SIG-M5 (cell line): ENCODE data around the gene GPR179.

Experiments used
- DNase-seq: peaks from one replicate; lab custom pipeline; 2025; lab: John Stamatoyannopoulos, UW

GPR179 gene

DNA sequence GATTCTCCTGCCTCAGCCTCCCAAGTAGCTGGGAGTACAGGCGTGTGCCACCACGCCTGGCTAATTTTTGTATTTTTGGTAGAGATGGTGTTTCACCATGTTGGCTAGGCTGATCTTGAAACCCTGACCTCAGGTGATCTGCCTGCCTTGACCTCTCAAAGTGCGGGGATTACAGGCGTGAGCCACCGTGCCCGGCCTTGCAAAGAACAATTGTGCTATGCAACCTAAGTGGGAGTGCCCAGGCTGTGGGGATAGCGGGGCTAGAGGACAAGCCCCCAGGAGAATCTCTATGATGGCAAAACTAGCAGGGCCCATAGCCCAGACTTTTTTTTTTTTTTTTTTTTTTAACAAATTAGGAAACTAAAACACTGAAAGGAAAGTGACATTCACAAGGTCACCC lies 2.0 kb upstream of the GPR179 start:
- no peak for DNase-seq

DNA sequence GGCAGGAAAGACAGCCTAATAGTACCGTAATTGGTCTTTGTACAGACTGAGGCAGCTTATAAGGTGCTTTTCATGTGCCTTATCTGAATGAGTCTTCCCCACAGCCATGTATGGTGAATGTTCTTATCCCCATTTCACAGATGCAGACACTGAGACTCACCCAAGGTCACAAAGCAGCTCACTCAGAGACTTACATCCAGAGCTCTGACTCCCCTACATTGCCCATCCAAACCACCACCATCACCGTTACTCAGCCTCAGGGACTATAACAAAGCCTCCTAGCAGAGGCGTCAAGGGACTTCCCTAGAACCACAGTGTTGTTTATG lies 627 bp upstream of the GPR179 start:
- DNase-seq = no peak

DNA sequence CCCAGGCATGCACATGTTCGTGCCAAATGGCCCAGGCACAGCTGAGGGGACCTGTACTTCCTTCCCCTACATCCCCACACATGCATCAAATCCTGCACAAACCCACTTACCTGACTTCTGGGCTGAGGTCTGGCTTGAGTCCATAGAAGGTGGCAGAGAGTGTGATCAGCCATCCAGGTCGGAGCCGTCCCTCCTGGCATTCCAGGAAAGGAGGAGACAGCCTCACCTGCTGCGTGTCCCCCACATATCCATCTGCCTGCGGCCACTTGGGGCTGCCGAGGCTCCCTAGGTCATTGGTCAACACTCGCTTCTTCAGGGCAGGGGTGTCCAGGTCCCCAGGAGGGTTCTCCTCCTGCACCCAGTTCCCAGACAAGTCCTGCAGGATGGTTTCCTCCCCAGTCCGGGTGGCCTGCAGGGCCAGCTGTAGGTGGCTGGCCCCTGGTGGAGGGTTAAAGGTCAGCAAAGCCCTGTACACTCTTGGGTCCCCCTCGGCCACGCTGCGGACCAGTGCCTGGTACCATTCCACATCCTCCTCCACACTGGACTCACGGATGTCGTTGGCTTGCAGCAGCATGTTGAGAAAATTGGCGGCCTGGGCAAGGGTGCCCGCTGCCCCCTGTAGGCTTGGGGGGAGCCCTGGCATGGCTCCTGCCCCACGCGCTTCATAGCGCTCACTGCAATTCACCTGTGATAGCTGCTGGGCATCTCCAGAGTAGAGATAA lies 709 bp downstream of the GPR179 start:
- DNase-seq = no peak

DNA sequence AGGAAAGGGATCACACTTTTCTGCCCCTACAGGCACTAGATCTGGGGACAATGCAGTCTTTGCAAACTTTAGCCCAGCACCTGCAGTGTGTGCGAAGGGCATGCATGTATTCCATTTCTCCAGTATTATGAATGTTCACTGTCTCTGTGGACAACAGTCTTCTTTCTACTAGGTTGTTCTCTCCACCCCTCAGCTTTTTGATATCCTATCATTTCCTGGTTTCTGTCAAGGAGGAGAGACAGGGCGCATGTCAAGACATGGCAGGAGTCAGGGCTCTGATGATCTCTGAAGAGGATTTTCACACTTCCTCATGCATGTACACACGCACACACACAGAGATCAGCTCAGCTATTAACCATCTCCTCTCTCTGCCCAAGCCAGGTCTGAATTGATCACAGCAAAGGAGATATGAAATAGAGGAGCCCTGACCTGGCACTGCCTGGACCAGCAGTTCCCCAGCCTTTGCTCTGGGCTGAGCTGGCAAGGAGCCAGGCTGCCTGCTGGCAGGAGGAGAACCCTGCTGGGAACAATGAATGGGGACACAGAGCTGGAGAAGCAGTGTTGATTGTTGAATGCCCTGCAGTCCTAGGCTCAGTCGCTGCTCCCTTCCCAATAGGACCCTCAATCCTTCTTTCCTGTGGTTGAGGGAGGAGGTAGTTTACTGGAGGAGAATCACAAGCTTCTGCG lies 2.6 kb downstream of the GPR179 start:
- DNase-seq = no peak

DNA sequence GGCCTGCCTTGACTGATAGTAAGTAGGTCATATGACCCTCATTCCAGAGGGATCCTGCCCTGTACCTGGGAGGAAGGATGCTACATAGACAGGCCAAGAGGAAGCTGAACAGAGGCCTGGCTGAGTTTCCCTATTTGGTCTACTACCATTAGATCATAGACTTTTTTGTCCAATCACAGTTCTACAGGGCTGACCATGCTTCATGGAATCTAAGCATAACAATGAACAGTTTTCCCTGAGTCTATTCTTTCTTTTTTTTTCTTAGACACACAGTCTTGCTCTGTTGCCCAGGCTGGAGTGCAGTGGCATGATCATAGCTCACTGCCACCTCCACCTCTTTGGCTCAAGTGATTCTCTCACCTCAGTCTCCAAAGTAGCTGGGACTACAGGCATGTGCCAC lies 3.9 kb downstream of the GPR179 start:
- DNase-seq = no peak

DNA sequence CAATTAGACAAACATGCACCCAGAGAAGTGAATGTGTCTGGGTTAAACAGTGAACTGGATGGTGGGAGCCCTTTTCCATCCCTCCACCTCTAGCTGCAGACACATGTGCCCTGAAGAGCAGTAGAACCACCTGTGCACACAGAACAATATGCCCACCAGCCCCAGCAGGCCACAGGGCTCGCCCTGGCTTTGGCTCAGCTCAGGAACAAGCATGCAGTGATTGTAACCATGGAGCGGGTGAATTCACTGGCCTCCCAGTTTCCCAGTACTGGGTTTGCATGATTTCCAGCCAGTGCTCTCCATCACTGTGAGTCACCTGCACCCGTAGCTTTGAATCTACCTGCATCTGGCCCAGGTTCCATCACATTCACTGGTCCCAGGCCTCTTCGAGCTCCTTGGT lies 5.2 kb downstream of the GPR179 start:
- no peak for DNase-seq

DNA sequence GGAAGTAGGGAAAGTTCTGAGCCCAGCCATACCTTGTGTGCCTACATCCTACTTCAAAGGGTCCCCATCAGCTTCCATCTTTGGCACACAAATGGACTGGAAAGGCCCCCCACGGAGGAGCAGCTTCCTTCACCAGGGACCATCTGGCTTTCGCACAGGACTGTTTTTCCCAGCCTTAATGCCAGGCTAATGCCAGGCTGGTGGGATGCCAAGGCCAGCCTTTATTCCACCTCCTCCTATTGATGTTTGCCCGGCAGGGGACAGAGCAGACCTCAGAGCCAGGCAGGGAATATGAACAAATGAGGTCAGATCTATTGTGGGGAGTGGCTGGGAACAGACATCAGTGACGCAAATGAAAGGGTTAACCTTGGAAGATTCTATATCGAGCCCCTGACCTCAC lies 5.7 kb downstream of the GPR179 start:
- no peak for DNase-seq

DNA sequence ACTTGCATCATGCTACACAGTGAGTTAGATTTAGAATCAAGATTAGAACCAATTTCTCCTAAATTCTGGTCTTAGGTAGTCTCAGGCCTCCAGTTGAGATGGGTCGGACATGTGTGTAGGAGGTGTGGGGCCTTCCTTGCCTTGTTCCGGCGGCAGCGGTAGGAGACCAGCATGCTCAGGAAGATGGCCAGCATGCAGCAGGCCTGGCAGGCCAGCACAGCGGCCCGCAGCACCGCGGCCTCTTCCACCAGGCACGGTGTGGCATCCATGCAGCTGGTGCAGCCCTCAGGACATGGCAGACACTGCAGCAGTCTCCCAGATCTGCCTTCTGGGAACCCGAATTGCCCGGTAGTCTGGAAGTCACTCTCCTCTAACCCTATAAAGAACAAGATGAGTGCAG lies 6.9 kb downstream of the GPR179 start:
- no peak for DNase-seq

DNA sequence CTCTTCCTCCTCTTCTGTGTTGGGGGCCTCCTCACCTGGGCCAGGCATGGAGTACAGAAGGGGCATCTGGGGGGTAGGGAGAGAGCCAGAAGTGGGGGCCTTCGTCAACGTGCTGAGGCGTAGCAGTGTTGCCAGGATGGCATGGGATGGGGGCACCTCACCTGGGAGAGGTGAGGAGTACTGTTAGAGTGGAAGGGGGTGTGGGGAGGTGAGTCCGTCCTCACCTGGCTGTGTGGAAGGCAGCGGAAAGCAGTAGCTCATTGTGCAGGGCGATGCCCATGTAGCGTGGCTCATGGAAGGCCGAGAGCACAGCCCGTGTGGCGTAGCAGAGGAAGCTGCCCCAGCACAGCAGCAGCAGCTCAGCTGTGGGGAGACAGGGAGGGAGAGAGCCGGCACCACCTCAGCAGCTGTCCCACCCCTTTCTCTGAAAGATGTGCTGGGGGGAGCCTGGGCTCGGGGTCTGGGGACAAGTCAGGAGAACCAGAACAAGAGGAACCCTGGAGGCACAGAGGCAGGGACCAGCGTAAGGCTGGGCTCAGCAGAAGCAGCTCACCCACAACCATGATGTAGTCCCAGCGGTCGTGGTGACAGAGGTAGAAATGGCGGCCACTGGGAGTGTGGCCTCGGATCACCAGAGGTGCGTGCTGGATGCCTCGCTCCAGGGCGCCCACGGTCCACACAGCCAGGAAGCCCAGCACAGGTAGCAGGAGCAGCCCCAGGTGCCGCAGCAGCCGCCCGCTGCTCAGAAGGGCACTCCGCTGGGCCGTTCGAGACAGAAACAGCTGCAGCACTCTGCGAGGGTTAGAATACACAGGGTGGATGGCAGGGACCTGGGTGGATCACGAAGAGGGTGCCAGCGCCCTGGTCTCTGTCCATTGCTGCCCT lies 9.0 kb downstream of the GPR179 start:
- no peak for DNase-seq

DNA sequence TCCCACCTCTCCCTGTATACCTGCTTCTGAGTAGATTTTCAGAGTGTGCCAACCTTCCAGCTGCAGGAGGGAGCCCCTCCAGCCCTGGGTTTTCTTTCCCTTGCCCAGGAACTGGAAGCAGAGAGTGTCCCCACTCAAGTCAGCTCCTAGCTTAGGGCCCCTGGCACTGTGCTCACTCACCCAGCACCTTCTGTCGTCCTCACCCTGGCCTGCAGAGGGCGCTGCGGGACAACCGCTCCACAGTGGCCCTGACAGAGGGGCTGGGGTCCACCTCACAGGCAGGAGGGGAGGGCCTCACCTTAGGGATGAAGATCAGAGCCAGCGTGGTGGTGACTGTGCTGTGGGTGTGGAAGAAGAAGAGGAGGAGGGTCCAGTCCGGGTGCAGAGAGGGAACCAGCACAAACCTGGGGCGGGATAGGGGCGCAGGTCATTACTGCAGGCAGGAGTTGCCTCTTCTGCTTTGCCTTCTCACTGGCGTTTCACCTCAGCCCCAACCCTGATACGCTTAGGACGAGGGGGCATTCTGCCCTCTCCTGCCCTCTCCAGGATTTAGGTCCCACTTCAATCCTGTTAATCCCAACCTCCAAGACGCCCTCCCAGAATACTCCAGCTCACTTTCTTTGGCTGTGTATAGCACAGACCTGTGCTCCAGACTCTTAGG lies 10.0 kb downstream of the GPR179 start:
- DNase-seq = no peak

DNA sequence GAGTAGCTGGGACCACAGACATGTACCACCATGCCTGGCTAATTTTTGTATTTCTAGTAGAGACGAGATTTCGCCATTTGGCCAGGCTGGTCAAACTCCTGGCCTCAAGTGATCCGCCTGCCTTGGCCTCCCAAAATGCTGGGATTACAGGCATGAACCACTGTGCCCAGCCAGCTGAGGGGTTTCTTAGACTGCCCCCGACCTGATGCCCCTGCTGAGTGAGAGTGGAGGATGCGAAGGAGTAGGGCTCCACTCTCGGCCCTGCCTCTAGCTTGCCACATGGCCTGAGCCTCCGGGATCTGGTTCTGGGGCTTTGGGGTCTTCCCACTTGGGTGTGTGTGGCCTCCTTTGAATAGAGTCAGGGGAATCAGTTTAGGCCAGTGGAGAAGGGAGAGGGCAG lies 11.0 kb downstream of the GPR179 start:
- no peak for DNase-seq

DNA sequence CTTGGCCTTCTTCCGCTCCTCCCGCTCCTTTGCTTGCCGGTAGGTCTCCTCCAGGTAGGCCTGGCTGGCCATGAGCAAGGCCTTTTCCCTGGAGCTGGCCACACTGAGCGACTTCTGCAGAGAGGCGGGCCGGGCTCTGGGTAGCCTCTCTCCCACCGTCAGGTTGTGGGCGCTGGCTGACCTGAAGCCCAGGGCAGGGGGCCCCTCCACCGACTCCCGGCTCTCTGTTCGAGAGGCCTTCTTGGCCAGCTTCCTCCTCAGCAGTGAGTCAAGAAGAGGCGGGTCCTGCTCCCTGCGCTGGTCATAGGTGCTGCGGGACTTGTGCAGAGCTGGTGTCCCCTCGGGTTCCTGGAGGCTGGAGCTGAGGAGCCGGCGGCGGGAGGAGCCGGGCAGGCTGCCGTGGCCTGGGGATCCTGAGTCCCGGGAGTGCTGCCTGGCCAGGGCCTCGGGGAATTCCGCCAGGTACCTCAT lies 12.8 kb downstream of the GPR179 start:
- DNase-seq = no peak

DNA sequence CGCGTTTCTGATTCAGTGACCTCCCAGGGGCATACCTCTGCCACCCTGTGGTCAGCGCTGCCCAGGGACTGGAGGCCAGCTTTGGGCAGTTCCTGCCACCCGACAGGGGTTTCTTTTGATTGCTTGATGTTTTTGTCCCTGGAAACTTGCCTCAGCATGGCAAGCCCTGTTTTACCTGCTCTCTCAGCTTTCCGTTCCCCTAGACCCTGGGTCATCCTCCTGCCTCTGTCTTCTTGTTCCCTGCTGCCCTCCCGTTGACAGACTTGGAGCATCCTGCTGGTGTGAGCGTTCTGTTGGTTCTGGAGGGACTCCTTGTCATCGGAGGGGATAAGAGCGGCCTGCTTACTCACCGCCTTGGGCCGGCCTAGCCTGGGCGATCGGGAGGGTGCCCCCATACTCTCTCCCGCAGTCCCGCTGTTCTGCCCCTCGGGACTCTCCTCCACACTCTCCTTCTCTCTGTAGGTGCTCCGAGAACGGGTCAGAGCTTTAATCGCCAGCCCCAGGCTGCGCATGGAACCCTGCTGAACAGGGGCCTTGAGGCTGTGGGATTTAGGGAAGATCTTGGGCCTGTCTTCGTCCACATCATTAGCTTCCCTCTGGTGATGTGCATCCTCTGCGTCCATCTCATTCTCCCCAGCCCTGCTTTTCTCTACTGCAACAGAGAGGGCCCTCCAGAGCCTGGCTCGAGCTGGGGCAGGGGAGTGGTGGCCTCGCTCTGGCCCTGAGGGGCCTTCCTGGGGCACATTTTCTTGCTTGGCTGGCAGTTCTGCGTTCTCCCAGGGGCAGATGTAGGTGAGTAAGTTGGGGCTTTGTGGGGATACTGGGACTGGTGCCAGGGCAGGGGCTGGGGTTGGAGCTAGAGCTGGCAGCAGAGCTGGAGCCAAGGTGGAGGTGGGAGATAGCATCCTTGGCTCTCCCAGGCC lies 13.7 kb downstream of the GPR179 start:
- DNase-seq = no peak

DNA sequence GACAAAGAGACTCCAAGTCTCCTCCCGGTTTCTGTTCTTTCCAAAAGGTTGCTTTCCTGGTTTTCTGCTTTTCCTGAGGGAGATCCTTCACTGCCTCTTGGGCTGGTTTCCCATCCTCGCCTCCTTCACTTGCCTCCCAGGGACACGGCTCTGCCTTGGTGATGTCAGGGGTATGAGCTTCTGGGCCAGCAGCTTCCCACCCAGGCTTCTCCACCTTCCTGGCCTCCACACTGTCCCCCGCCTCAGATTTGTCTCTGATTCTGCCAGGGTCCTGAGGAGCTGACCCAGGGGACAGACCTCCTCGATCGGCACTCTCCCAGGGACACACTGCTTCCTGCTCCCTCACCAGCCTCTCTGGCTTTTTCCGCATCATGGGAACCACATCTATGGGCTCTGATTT lies 14.5 kb downstream of the GPR179 start:
- no peak for DNase-seq

DNA sequence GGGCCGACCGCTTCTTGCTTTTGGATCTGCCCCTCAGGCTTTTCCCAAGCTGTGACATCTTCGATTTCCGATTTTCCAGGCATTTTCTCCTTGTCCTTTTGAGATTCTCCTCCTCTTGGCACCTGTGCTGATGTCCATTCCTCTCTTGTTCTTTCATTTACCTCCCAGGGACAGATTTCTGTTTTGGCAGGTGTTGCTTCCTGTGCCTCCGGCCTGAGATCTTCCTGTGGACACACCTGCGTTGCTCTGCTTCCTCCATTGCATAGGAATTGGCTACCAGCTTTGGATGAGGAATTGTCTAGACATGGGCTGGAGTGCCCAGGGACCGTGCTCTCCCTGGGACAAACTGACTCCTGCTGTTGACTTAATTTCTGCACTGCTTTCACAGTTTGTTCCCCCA lies 15.1 kb downstream of the GPR179 start:
- DNase-seq = no peak

DNA sequence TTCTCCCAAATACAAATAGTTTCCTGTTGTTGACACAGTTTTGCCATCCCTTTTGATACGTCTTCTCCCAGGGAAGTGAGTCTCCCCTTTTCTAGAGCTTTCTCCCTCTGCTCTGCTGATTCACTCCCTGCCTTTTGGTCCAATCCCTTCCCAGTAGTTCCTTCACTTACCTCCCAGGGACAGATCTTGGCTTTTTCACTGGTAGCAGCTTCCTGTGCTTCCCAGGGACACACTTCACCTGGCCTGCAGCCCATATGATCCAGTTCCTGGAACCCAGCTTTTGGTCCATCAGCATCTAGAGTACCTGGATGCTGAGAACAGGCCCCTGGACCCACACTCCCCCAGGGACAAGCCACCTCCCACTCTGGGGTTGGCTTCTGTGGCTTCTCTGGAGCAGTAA lies 15.8 kb downstream of the GPR179 start:
- DNase-seq = no peak

DNA sequence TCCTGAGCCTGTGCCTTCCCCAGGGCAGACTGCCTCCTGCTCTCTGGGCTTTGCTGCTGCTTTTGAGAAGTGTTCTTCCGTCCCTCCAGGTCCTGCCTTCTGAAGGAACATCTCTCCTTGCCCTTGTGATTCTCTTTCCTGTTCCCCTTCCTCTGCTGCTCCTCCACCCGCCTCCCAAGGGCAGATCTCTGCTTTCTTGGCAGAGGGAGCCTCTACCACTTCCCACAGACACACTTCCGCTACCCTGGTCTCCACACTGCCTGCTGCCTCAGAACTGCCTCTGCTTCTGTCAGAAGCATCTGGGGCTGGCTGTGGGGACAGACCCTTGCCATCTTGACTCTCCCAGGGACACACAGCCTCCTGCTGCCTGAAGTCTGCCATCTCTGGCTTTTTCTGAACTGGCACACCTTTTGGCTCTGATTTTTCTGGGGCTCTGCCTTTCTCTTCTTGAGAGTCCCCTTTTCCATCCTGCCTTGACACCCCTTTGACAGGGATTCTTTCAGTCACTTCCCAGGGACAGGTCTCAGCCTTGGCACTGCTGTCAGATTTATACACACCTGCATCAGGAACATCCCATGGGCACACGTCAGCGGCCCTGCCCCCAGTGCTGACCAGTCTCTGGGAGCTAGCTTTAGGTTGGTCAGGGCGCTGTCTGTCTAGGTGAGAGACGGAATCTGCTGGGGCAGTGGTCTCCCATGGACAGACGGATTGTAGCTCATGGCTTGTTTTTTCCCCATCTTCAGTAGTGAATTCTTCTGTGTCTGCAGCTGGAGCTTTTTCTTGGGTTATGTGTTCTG lies 16.6 kb downstream of the GPR179 start:
- no peak for DNase-seq

DNA sequence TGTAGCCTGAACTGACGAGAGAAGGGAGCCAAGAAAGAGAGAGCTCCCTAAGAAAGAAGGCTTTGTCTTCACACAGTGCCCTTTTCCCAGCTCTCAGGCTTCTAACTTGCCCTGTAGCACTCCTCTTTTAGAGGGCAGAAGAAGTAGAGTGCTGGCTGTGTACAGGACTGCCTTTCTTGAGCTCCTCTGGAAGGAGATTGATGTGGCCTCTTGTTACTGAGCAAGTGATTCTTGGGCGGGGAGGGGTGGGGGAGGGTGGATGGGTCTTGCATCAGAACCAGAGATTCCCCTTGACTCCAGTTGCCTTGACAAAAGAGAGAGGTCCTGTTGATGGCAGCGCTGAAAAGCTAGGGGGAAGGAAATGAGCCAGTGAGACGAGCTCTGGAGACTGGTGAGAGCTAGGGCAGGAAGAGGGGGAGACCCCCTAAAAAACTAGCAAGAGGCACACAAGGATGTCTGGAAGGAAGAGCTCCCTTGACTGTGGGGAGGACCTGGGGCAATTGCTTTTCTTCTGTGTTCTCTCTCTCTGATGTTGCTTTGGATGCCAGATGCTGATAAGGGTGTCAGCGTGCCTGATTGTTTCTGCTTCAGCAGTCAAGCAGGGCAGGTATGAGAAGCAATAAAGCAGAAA lies 18.4 kb downstream of the GPR179 start:
- DNase-seq = no peak

DNA sequence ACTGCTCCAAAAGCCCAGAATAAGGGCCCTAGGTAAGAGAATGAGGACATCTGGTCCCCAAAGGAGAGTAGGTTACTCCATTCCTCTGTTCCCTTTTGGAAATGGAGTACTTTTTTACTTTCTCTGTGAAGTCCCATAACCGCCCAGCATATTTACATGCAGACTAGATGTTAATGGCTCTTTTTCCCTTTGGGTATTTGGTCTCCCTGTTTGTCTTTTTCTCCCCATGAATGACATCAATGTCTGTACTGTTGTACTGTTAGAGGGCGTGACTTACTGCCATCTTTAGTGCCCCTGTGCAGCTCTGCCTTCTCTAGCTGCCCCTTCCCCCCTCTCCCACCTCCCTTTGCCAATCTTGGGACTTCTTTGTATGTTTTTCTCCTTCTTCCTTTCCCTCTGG lies 19.0 kb downstream of the GPR179 start:
- DNase-seq = no peak

DNA sequence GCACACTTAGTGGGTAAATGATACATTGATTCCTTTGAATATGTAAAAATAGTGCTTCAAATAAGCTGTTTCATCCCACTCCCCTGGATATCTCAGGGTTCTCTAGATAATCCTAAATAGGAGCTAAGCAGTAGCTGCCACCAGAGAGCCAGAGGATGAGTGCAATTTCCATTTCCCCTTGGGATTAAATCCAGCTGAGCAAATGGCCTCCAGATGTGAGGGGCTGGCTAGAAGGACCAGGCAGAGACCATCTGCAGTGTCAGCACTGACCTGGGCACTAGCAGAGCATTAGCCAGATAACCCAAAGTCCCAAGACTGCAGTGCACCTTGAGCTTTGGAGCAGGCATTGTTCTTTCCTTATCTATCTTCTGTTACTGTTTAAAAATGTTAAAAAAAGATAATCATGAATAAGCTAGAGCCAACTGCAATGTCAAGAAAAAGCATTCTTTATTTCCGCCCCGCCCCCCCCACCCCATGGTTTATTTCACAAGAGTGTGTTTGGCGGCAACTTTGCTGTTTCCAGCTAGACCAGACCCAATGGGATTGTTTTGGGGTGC lies 19.5 kb downstream of the GPR179 start:
- no peak for DNase-seq
